ENCODE measurements around the gene TARS1. TPM values are rescaled to one million over a fixed set of nuclear protein-coding genes. Genes with fewer than 3 reads are reported as not detected.

The TARS1 gene
- 10 to 100 TPM; 36.7 to 40.5 TPM for total RNA-seq
- 51.1 TPM for polyA plus RNA-seq (ENCODE audit: insufficient read depth, low read depth, low replicate concordance)
- long read RNA-seq, donor 1, full-length matches to known transcripts = 10 of 20 reads
- long read RNA-seq, donor 1, partial matches to known transcripts = 10 of 20 reads
- long read RNA-seq, donor 1, other reads (novel, unspliced or antisense) = 0 of 20 reads
- long read RNA-seq, donor 2, full-length matches to known transcripts = 12 of 12 reads
- long read RNA-seq, donor 2, partial matches to known transcripts = 0 of 12 reads
- long read RNA-seq, donor 2, other reads (novel, unspliced or antisense) = 0 of 12 reads

GRCh38 chr5:33440482-33441240 lies at the start of gene TARS1:
Gene TARS1 (plus strand): TSS chr5:33440965. CDS start chr5:33441087, 122 bp downstream.
- TF ChIP-seq CTCF (IDR thresholded peaks at IDR 0.05) (no peak), POLR2A (IDR thresholded peaks at IDR 0.05) (no peak)
- DNase-seq = peak; percentile 99
- Histone ChIP-seq H3K27me3 (no peaks in the 10 kb centered on the region), H3K9me3 (no peaks in the 10 kb centered on the region), H3K4me3 (peak within 1 kb of the TSS; percentile 69 to 81), H3K4me1 (peaks cover 10% of the 10 kb centered on the region), H3K36me3 (ENCODE audit: low read depth, missing control alignments) (no peaks in the 10 kb centered on the region), H3K27ac (peak within 1 kb of the TSS; percentile 80 to 88)
- intact Hi-C loops (cut with DNase I; ENCODE audit: low total_unique reads) = no loop called here
- WGBS, 2 donors = 0% methylated on average over 34 to 52 of the region's 52 CpGs

- H3K4me1 ChIP-seq = no peaks in the 10 kb centered on the region
- WGBS, 2 donors = 69 to 72% methylated on average over 1 of the region's 1 CpG
These were observed 42.3 kb upstream of the TARS1 start for GRCh38 chr5:33398501-33398900.

GRCh38 chr5:33400675-33401074 lies 40.1 kb upstream of the TARS1 start:
- no peaks in the 10 kb centered on the region for H3K27me3 ChIP-seq
- no peaks in the 10 kb centered on the region for H3K4me1 ChIP-seq
- DNase-seq = no peak
- H3K27ac ChIP-seq = no peak overlapping the region
- no peaks in the 10 kb centered on the region for H3K9me3 ChIP-seq
- intact Hi-C loops (cut with DNase I; ENCODE audit: low total_unique reads) = no loop called here
- no peak overlapping the region for H3K4me3 ChIP-seq
- TF ChIP-seq POLR2A (IDR thresholded peaks at IDR 0.05) = no peak
- TF ChIP-seq CTCF (IDR thresholded peaks at IDR 0.05) = no peak
- H3K36me3 ChIP-seq (ENCODE audit: low read depth, missing control alignments) = no peaks in the 10 kb centered on the region
- 62 to 73% methylated on average over 4 of the region's 4 CpGs for WGBS, 2 donors

More at GRCh38 chr5:33398501-33398900, 42.3 kb upstream of the TARS1 start:
- DNase-seq = no peak
- H3K4me3 ChIP-seq = no peak overlapping the region
- intact Hi-C loops (cut with DNase I; ENCODE audit: low total_unique reads) = no loop called here
- no peak overlapping the region for H3K27ac ChIP-seq
- H3K36me3 ChIP-seq (ENCODE audit: low read depth, missing control alignments) = no peaks in the 10 kb centered on the region
- no peaks in the 10 kb centered on the region for H3K9me3 ChIP-seq
- TF ChIP-seq CTCF (IDR thresholded peaks at IDR 0.05) (no peak), POLR2A (IDR thresholded peaks at IDR 0.05) (no peak)
- no peaks in the 10 kb centered on the region for H3K27me3 ChIP-seq

- Histone ChIP-seq H3K4me3 (no peak overlapping the region), H3K27me3 (no peaks in the 10 kb centered on the region), H3K27ac (no peak overlapping the region), H3K9me3 (no peaks in the 10 kb centered on the region), H3K36me3 (ENCODE audit: low read depth, missing control alignments) (no peaks in the 10 kb centered on the region), H3K4me1 (no peaks in the 10 kb centered on the region)
- no peak for DNase-seq
- intact Hi-C loops (cut with DNase I; ENCODE audit: low total_unique reads) = no loop called here
- no peak for TF ChIP-seq POLR2A (IDR thresholded peaks at IDR 0.05)
- no peak for TF ChIP-seq CTCF (IDR thresholded peaks at IDR 0.05)
- 58 to 69% methylated on average over 5 of the region's 5 CpGs for WGBS, 2 donors
These were observed 39.0 kb upstream of the TARS1 start for GRCh38 chr5:33401482-33402390.
